Measurements from ENCODE around the gene ZNF99.

The ZNF99 gene

DNA sequence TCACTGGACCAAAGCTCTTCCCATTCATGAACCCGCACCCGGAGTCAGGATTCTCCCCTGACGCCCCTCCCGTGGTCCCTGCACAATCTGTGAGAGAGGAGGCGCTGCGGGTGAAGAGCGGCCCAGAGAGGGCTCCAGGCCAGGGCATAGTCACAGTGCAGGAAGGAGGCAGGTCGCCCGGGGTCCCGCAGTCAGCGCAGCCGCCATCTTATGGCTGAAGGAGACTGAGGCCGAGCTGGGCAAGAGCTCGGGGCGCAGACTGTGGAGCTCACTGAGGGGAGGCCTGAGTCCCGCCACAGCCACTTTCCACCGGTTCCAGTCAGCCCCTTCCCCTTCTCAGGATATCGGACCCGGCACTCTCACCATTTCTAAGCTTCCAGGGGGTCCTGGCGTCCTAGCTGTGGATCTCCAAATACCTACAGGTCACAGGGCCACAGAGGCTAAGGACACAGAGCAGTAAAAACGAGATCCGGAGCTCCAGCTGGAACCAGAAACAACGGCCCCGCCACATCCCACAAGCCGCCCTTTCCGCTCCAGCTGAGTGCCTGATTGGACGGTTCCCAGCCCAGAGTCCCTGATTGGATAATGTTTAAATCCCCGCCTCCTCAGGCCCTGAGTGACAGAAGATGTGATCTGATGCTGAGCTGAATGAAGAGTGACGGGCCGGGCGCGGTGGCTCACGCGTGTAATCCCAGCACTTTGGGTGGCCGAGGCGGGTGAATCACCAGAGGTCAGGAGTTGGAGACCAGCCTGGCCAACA lies at the start of gene ZNF99:
Gene ZNF99 (minus strand): TSS at position 501 of the 760 bp plus-strand sequence. CDS start 135 bp downstream, at position 366.
- Mint-ChIP-seq H3K9me3 (peaks cover 31% of the 10 kb centered on the region), H3K4me3 (no peak within 1 kb of the TSS), H3K36me3 (ENCODE audit: low read depth) (peaks cover 8% of the 10 kb centered on the region), H3K4me1 (no peaks in the 10 kb centered on the region), H3K27me3 (ENCODE audit: low read depth) (no peaks in the 10 kb centered on the region), H3K27ac (no peak within 1 kb of the TSS)
- TF ChIP-seq, protein P1, sequence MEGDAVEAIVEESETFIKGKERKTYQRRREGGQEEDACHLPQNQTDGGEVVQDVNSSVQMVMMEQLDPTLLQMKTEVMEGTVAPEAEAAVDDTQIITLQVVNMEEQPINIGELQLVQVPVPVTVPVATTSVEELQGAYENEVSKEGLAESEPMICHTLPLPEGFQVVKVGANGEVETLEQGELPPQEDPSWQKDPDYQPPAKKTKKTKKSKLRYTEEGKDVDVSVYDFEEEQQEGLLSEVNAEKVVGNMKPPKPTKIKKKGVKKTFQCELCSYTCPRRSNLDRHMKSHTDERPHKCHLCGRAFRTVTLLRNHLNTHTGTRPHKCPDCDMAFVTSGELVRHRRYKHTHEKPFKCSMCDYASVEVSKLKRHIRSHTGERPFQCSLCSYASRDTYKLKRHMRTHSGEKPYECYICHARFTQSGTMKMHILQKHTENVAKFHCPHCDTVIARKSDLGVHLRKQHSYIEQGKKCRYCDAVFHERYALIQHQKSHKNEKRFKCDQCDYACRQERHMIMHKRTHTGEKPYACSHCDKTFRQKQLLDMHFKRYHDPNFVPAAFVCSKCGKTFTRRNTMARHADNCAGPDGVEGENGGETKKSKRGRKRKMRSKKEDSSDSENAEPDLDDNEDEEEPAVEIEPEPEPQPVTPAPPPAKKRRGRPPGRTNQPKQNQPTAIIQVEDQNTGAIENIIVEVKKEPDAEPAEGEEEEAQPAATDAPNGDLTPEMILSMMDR (IDR thresholded peaks at IDR 0.05; ENCODE audit: unreplicated experiment in 3 of 3): no peak

DNA sequence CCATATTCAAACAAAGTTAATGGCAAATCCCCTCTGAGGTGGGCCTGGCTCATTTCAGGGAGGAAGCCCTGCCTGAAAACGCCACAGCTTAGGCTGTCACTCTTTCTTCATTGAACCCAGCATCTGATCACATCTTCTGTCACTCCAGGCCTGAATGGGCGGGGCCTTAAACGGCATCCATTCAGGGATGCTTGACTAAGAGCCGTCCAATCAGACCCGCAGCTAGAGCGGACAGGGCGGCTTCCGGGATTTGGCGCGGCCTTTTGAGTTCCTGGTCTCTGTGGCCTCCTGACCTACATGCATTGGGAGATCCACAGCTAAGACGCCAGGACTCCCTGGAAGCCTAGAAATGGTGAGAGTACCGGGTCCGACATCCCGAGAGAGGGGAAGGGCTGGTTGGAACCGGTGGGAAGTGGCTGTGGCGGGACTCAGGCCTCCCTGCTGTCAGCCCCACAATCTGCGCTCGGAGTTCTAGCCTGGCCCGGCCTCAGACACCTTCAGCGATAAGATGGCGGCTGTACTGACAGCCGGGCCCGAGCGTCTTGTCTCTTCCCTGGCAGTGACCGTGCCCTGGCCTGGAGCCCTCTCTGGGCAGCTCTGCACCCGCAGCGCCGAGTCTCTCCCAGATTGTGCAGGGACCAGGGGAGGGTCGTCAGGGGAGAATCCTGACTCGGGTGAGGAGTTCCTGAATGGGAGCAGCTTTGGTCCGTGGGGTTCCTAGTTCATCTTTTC lies 48.2 kb upstream of the ZNF99 start, which contains the start of gene ZNF723:
Gene ZNF723 (plus strand): TSS at position 261 of the 732 bp plus-strand sequence. CDS start 89 bp downstream, at position 350.
- Mint-ChIP-seq H3K9me3 (peaks cover 49% of the 10 kb centered on the region), H3K4me1 (no peaks in the 10 kb centered on the region), H3K4me3 (no peak within 1 kb of the TSS), H3K27ac (no peak within 1 kb of the TSS), H3K27me3 (ENCODE audit: low read depth) (no peaks in the 10 kb centered on the region), H3K36me3 (ENCODE audit: low read depth) (no peaks in the 10 kb centered on the region)
- TF ChIP-seq, protein P1 (IDR thresholded peaks at IDR 0.05; ENCODE audit: unreplicated experiment in 3 of 3): no peak

DNA sequence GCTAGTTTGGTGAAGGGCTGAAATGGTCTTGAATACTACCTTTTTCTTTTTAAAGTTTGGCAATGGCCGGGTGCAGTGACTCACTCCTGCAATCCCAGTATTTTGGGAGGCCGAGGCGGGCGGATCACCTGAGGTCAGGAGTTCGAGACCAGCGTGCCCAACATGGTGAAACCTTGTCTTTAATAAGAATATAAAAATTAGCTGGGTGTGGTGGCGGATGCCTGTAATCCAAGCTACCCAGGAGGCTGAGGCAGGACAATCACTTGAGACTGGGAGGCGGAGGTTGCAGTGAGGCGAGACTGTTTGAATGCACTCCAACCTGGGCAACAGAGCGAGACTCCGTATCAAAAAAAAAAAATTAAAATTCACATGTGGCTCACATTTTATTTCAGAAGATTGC lies 47.3 kb upstream of the ZNF99 start:
- H3K4me1 Mint-ChIP-seq: no peaks in the 10 kb centered on the region
- no peak overlapping the region for H3K27ac Mint-ChIP-seq
- no peaks in the 10 kb centered on the region for H3K27me3 Mint-ChIP-seq (ENCODE audit: low read depth)
- TF ChIP-seq, protein P1 (IDR thresholded peaks at IDR 0.05; ENCODE audit: unreplicated experiment in 3 of 3): no peak
- no peak overlapping the region for H3K4me3 Mint-ChIP-seq
- no peaks in the 10 kb centered on the region for H3K36me3 Mint-ChIP-seq (ENCODE audit: low read depth)
- H3K9me3 Mint-ChIP-seq: peaks cover 49% of the 10 kb centered on the region

- Mint-ChIP-seq H3K27me3 (ENCODE audit: low read depth) (no peaks in the 10 kb centered on the region), H3K27ac (no peak overlapping the region), H3K36me3 (ENCODE audit: low read depth) (no peaks in the 10 kb centered on the region), H3K4me3 (no peak overlapping the region), H3K9me3 (peaks cover 70% of the 10 kb centered on the region), H3K4me1 (no peaks in the 10 kb centered on the region)
- TF ChIP-seq, protein P1 (IDR thresholded peaks at IDR 0.05; ENCODE audit: unreplicated experiment in 3 of 3): no peak
Measured at GRCh38 chr19:22814124-22814523, 30.2 kb upstream of the ZNF99 start.

DNA sequence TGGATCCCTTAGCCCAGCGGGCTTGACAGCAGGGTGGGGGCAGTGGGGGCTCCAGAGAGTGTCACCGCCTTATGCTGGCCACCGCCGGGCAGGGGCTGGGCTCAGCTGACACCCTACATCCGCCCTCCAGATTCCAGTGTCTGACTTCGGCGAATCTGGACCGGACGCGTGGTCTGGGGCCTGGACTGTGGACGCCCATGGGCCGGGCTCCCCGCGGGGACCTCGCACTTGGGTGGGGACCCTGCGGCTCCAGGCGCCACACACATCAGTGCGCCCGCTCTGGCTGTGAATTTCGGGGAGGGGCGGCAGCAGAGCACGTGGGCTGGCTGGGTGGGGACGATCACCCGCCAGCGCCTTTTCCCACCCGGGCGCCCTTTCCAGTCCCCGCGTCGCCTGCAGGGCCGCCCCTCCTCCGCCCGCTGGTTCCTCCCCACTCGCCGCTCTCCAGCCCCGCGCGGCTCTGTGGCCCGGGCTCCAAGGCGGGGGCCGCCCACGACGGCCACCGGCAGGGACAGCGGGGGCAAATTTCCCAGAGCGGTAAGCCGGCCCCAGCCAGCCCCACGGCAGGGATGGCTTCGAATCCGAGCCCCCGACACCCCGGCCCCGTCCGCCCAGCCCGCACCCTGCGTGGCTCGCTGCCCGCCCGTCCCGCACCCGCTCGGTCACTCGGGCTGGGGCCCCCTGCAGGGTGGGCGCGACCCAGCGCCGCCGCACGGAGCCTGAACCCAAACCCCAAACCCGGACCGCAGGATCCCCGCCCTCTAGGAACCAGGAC lies 23.3 kb upstream of the ZNF99 start:
- TF ChIP-seq, protein P1 (IDR thresholded peaks at IDR 0.05; ENCODE audit: unreplicated experiment in 3 of 3): no peak
- Mint-ChIP-seq H3K9me3 (peaks cover 31% of the 10 kb centered on the region), H3K4me1 (no peaks in the 10 kb centered on the region), H3K4me3 (no peak overlapping the region), H3K27me3 (ENCODE audit: low read depth) (no peaks in the 10 kb centered on the region), H3K36me3 (ENCODE audit: low read depth) (no peaks in the 10 kb centered on the region), H3K27ac (no peak overlapping the region)

Data from nephron (organoid).